Loucy (cell line): Measurements from ENCODE around the gene MIER2.

Experiments
- H2AFZ ChIP-seq: fragments of 200-600 bp; sonication (generic); 2 replicates; pipeline ENCODE4 v1.6.0; 2016; ENCODE audit warnings: antibody characterized with exemption, mild to moderate bottlenecking, low read length, moderate library complexity
- H3F3A ChIP-seq: fragments of 200-600 bp; 2 replicates; pipeline ENCODE4 v1.6.0; 2016; ENCODE audit warnings: antibody characterized with exemption, low read depth, mild to moderate bottlenecking
- H3K27me3 ChIP-seq: fragments of 200-600 bp; sonication (generic); 2 replicates; pipeline ENCODE4 v1.6.1; 2014; ENCODE audit warnings: low read length, mild to moderate bottlenecking; ENCODE audit not compliant: insufficient read depth, poor library complexity, severe bottlenecking
- H3K36me3 ChIP-seq: fragments of 200-600 bp; sonication (generic); 2 replicates; pipeline ENCODE4 v1.6.1; 2016; ENCODE audit warnings: low read length; ENCODE audit not compliant: insufficient read depth
- H3K4me1 ChIP-seq: fragments of 200-600 bp; sonication (generic); 2 replicates; pipeline ENCODE4 v1.5.1; 2014; ENCODE audit warnings: low read length, mild to moderate bottlenecking; ENCODE audit not compliant: insufficient read depth, poor library complexity, severe bottlenecking
- H3K4me2 ChIP-seq: fragments of 200-600 bp; sonication (generic); 2 replicates; pipeline ENCODE4 v1.6.0; 2014; ENCODE audit warnings: antibody characterized with exemption, low read length, low read depth, mild to moderate bottlenecking; ENCODE audit not compliant: poor library complexity, severe bottlenecking
- H3K4me3 ChIP-seq: fragments of 200-600 bp; sonication (generic); 2 replicates; pipeline ENCODE4 v1.5.1; 2014; ENCODE audit warnings: low read length, mild to moderate bottlenecking, mixed read lengths; ENCODE audit not compliant: poor library complexity, severe bottlenecking
- H3K79me2 ChIP-seq: fragments of 200-600 bp; sonication (generic); 2 replicates; pipeline ENCODE4 v1.6.1; 2014; ENCODE audit warnings: low read length; ENCODE audit not compliant: insufficient read depth
- H3K9ac ChIP-seq: fragments of 200-600 bp; sonication (generic); 2 replicates; pipeline ENCODE4 v1.6.0; 2014; ENCODE audit warnings: mild to moderate bottlenecking, low read depth, low read length, moderate library complexity; ENCODE audit not compliant: poor library complexity, severe bottlenecking
- H3K9me2 ChIP-seq: fragments of 200-600 bp; sonication (generic); replicated peaks from 2 replicates; pipeline ENCODE4 v1.6.1; 2016; ENCODE audit warnings: low read depth, low read length, mixed read lengths
- H3K9me3 ChIP-seq: fragments of 200-600 bp; sonication (generic); 2 replicates; pipeline ENCODE4 v1.6.1; 2014; ENCODE audit warnings: mild to moderate bottlenecking, antibody characterized with exemption, low read length, low read depth; ENCODE audit not compliant: insufficient read depth
- H4K20me1 ChIP-seq: fragments of 200-600 bp; sonication (generic); 2 replicates; pipeline ENCODE4 v1.6.0; 2014; ENCODE audit warnings: antibody characterized with exemption, low read length, mild to moderate bottlenecking; ENCODE audit not compliant: insufficient read depth, poor library complexity, severe bottlenecking
- CTCF ChIP-seq: fragments of 200-600 bp; sonication (generic); conservative IDR thresholded peaks from 2 replicates; pipeline ENCODE4 v1.5.1; 2014; ENCODE audit warnings: mild to moderate bottlenecking, antibody characterized with exemption, low read length
- EZH2phosphoT487 ChIP-seq: fragments of 200-600 bp; IDR thresholded peaks from 2 replicates; pipeline ENCODE4 v1.6.1; 2018; ENCODE audit warnings: antibody characterized with exemption, mild to moderate bottlenecking, moderate library complexity, borderline replicate concordance

MIER2 gene

GRCh38 chr19:389935-390289 lies 45.3 kb upstream of the MIER2 start:
- H3F3A ChIP-seq, result no peaks in the 10 kb centered on the region
- no peak overlapping the region for H2AFZ ChIP-seq
- H3K9ac ChIP-seq, result no peak overlapping the region
- H3K4me2 ChIP-seq, result no peak overlapping the region
- H3K27me3 ChIP-seq, result no peaks in the 10 kb centered on the region
- no peak overlapping the region for H3K4me3 ChIP-seq
- H3K9me3 ChIP-seq, result peaks cover 17% of the 10 kb centered on the region; the same call in 1 of the 2 replicates
- no peaks in the 10 kb centered on the region for H3K36me3 ChIP-seq
- H4K20me1 ChIP-seq, result no peaks in the 10 kb centered on the region
- H3K79me2 ChIP-seq, result no peaks in the 10 kb centered on the region
- TF ChIP-seq EZH2phosphoT487 (no peak), CTCF (no peak)
- H3K4me1 ChIP-seq, result no peaks in the 10 kb centered on the region
- no peaks in the 10 kb centered on the region for H3K9me2 ChIP-seq

DNA sequence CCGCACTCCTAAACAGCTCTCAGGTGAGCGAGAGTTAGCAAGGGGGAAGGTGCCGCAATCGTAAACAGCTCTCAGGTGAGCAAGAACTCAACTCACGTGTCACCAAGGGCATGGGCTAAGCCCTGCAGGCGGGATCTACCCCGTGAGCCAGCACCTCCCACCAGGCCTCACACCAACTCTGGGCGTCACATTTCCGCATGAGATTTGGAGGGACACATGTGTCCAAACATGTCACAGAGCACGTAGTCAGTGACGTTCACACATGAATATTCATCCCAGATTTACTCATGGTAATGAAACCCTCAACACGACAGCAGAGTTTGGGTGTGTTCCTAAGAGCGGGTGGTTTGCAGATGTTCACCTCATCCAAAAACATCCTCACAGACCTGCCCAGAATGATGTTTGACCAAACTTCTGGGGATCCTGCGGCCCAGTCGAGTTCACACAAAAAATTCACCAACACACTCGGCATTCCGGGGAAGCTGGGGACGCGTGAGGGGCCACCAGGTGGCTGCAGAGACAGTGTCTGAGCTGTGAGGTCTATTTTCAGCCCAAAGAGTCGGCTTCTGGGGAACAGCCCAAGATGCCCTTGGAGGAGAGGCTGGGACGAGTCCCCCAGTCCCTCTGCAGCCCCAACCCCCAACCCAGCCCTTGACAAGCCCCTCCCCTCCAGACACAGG lies 44.8 kb upstream of the MIER2 start:
- no peak overlapping the region for H3K4me2 ChIP-seq
- H2AFZ ChIP-seq, result no peak overlapping the region
- no peaks in the 10 kb centered on the region for H3K27me3 ChIP-seq
- peaks cover 17% of the 10 kb centered on the region; the same call in 1 of the 2 replicates for H3K9me3 ChIP-seq
- H4K20me1 ChIP-seq, result no peaks in the 10 kb centered on the region
- TF ChIP-seq EZH2phosphoT487, result no peak
- TF ChIP-seq CTCF, result no peak
- H3K9me2 ChIP-seq, result no peaks in the 10 kb centered on the region
- no peak overlapping the region for H3K9ac ChIP-seq
- H3K79me2 ChIP-seq, result no peaks in the 10 kb centered on the region
- H3K4me3 ChIP-seq, result no peak overlapping the region
- H3K4me1 ChIP-seq, result no peaks in the 10 kb centered on the region
- no peaks in the 10 kb centered on the region for H3F3A ChIP-seq
- H3K36me3 ChIP-seq, result no peaks in the 10 kb centered on the region

GRCh38 chr19:388691-389090 lies 44.1 kb upstream of the MIER2 start:
- no peak for TF ChIP-seq EZH2phosphoT487
- no peak for TF ChIP-seq CTCF
- Histone ChIP-seq H3K27me3 (no peaks in the 10 kb centered on the region), H2AFZ (no peak overlapping the region), H3K4me1 (no peaks in the 10 kb centered on the region), H3K9me2 (no peaks in the 10 kb centered on the region), H4K20me1 (no peaks in the 10 kb centered on the region), H3K9me3 (peaks cover 17% of the 10 kb centered on the region; the same call in 1 of the 2 replicates), H3F3A (no peaks in the 10 kb centered on the region), H3K36me3 (no peaks in the 10 kb centered on the region), H3K4me3 (no peak overlapping the region), H3K79me2 (no peaks in the 10 kb centered on the region), H3K9ac (no peak overlapping the region), H3K4me2 (no peak overlapping the region)
